Measurements from ENCODE around the gene RPF1. TPM values are rescaled to one million over a fixed set of nuclear protein-coding genes. Genes with fewer than 3 reads are reported as not detected.

Gene RPF1
- total RNA-seq, 4 donors from 2014 or later, result 35.9 to 61.9 (median 52.4) TPM

- H3K36me3 ChIP-seq, result peaks cover 0 to 36% of the 10 kb centered on the region in 2 donors
- ATAC-seq (no peak), DNase-seq (no peak)
- no peaks in the 10 kb centered on the region for H3K9me3 ChIP-seq
- no peak overlapping the region for H3K27ac ChIP-seq
- no peaks in the 10 kb centered on the region for H3K27me3 ChIP-seq
- intact Hi-C loops (cut with DNase I; ENCODE audit: low total_unique reads) (loop anchor here (10.0 kb wide), 3 partner anchors 102 to 1082 kb away; partner anchors contain the start of gene CCN1), in situ Hi-C loops (cut with MboI; ENCODE audit: low sequenced_read_pairs in 4 of 4) (loop anchor here in 1 of 4 donors (5.0 kb wide), 1 partner anchor 74 kb away; no protein-coding TSS in a partner anchor)
- peaks cover 42% of the 10 kb centered on the region in 2 donors for H3K4me1 ChIP-seq
- no peak overlapping the region for H3K4me3 ChIP-seq
- TF ChIP-seq CTCF (IDR thresholded peaks at IDR 0.05 in 4 of 5, conservative IDR thresholded peaks at IDR 0.05 in 1 of 5) (no peak), POLR2A (IDR thresholded peaks at IDR 0.05) (no peak)
Observed at GRCh38 chr1:84502927-84503326, 23.9 kb downstream of the RPF1 start.

DNA sequence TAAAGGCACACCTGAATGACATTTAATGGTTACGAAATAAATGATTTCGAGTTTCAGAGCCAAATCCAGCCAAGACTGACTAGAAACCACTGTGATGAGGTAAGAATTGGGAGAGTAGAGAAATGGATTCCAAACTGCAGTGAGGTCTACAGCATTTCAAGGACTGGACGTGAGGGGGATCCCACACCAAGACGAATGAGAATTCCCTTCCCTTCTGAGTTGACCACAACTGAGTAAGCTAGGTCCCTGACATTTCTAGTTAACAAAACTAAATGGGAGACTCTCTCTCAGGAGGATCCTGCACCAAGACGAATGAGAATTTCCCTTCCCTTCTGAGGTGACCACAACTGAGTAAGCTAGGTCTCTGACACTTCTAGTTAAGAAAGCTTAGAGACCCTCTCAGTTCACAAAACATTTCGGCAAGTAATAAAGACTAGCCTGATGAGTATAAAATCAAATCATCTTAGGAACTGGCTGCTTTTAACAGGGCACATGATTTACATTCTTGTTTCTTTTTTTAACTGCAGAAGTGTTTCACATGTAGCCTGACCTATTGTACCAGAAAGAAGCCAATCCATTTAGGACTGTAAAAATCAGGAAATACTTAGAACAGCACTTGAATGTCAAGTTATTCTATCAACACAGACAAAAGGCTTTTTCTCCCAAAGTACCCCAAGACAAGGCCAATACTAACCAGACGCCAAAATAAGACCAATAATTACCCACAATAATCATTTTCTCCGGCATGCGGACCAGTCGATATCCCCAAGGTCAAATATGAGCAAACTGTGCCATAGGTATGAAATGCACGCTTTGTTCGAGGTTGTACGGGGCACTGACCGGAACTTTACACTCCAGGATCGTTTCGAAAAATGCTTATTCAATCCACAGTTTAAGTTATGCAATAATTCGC lies 25.8 kb downstream of the RPF1 start:
- Histone ChIP-seq H3K27ac (peak overlapping the region; percentile 96 to 97 (median 96)), H3K4me1 (peaks cover 42% of the 10 kb centered on the region in 2 donors), H3K9me3 (no peaks in the 10 kb centered on the region), H3K36me3 (peaks cover 0 to 17% of the 10 kb centered on the region in 2 donors), H3K4me3 (peak overlapping the region; percentile 77 to 92 (median 81)), H3K27me3 (no peaks in the 10 kb centered on the region)
- in situ Hi-C loops (cut with MboI; ENCODE audit: low sequenced_read_pairs in 4 of 4) (loop anchor here in 2 of 4 donors (5.0 kb wide), 2 partner anchors 67 to 72 kb away; partner anchors contain the start of gene CTBS (in 1 of the 2)), intact Hi-C loops (cut with DNase I; ENCODE audit: low total_unique reads) (loop anchor here (5.0 to 10.0 kb wide), 5 partner anchors 100 to 1080 kb away; partner anchors contain the start of genes CCN1 and SAMD13)
- DNase-seq (no peak), ATAC-seq (peak in 1 of 2 donors; percentile 23)
- TF ChIP-seq POLR2A (IDR thresholded peaks at IDR 0.05) (no peak), CTCF (IDR thresholded peaks at IDR 0.05 in 4 of 5, conservative IDR thresholded peaks at IDR 0.05 in 1 of 5) (no peak)

DNA sequence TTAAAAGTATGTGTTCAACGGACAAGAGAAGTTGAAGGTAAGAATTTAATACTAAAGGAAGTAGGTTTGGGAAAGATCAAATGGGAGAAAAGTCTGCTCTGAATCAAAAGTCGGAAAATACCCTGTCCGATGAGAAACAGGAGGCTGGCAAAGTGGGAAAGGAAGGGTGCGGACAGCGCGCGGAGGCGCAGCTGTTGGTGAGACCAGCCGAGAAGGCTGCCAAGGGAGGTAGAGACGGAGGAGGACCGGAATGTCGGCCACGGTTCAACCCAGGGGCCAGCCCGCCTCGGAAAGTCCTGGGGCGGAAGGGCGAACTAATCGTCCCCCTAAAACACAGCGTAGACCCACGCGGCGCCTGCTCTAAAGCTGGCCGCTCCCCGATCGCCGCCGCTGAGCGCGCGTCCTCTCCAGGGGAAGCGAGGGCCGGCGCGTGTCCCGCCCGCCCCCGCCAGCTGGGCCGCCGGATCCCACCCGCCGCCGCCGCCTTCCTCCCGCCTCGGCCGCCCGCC lies 26.5 kb downstream of the RPF1 start:
- Histone ChIP-seq H3K4me3 (peak overlapping the region; percentile 77 to 92 (median 81)), H3K36me3 (peaks cover 0 to 10% of the 10 kb centered on the region in 2 donors), H3K27me3 (no peaks in the 10 kb centered on the region), H3K27ac (peak overlapping the region; percentile 96 to 97 (median 96)), H3K4me1 (peaks cover 40% of the 10 kb centered on the region in 2 donors), H3K9me3 (no peaks in the 10 kb centered on the region)
- DNase-seq (peak; percentile 48 to 73), ATAC-seq (peak; percentile 71)
- TF ChIP-seq CTCF (IDR thresholded peaks at IDR 0.05 in 4 of 5, conservative IDR thresholded peaks at IDR 0.05 in 1 of 5) (no peak), POLR2A (IDR thresholded peaks at IDR 0.05) (no peak)
- intact Hi-C loops (cut with DNase I; ENCODE audit: low total_unique reads), result loop anchor here (1.0 to 10.0 kb wide), 9 partner anchors 26 to 1079 kb away; partner anchors contain the start of genes CCN1, CTBS, RPF1 and SAMD13
- in situ Hi-C loops (cut with MboI; ENCODE audit: low sequenced_read_pairs in 4 of 4), result loop anchor here in 1 of 4 donors (5.0 kb wide), 1 partner anchor 67 kb away; the partner anchor contains the start of gene CTBS

DNA sequence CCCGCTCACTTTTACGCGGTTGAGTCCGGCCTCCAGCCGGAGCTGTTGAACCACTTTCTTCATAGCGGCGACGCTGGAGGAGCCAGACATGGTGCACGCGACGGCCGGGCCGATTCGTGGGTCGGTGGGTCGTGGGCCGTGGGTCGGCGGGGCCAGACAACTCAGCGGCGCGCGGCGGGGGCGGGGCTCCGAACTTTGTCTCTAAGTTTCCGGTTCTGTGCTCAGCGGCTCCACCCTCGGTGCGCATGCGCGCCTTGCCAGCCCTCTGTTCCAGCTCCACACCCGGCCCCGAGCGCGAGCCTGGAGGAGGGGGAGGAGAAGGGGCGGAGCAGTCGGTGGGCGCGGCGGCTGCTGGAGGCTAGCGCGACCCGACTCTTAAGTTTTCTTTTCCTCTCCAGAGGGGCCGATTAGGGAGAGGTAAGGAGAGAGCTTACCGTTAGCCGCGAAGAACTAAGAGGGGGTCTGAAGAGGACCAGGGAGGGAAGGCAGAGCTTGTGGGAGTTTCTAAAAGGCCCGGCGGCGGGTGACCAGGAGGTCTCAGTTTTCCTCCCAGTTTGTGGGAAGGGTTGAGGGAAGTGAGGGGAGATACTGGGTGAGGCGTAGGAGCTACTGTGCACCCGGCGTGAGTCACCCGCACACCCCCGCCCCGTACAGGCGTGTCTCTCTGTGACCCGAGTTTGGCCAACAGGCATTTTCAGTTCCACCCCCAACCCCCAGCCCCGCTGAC lies 27.1 kb downstream of the RPF1 start, which contains the start of the genes GNG5 and SPATA1:
Gene GNG5, minus strand, starts transcription at position 580 of the 727 bp plus-strand sequence. Its CDS starts 490 bp downstream, at position 90.
Gene SPATA1, plus strand, starts transcription at position 385 of the 727 bp plus-strand sequence. CDS start 9,974 bp downstream, outside the sequence.
- in situ Hi-C loops (cut with MboI; ENCODE audit: low sequenced_read_pairs in 4 of 4), result loop anchor here in 1 of 4 donors (5.0 kb wide), 1 partner anchor 66 kb away; the partner anchor contains the start of gene CTBS
- ATAC-seq, result peak; percentile 86 to 91
- intact Hi-C loops (cut with DNase I; ENCODE audit: low total_unique reads), result loop anchor here (1.0 to 10.0 kb wide), 9 partner anchors 27 to 1079 kb away; partner anchors contain the start of genes CCN1, CTBS, RPF1 and SAMD13

More for the DNA sequence above, 27.1 kb downstream of the RPF1 start, which contains the start of the genes GNG5 and SPATA1:
- TF ChIP-seq CTCF (IDR thresholded peaks at IDR 0.05 in 4 of 5, conservative IDR thresholded peaks at IDR 0.05 in 1 of 5) (no peak), POLR2A (IDR thresholded peaks at IDR 0.05) (peak; percentile 88 to 93)
- Histone ChIP-seq H3K27me3 (no peaks in the 10 kb centered on the region), H3K36me3 (peaks cover 0 to 5% of the 10 kb centered on the region in 2 donors), H3K27ac (peak within 1 kb of the TSS; percentile 96 to 97 (median 96)), H3K9me3 (no peaks in the 10 kb centered on the region), H3K4me3 (peak within 1 kb of the TSS; percentile 77 to 92 (median 81)), H3K4me1 (peaks cover 34% of the 10 kb centered on the region in 2 donors)
- DNase-seq, result peak; percentile 97 to 98
